OCI-LY7 (cell line): ENCODE data around the gene P2RX1.

Experiments used
- CTCF ChIP-seq: fragments of 200-600 bp; sonication (generic); conservative IDR thresholded peaks from 2 replicates; pipeline ENCODE4 v1.5.1; 2014; ENCODE audit warnings: mild to moderate bottlenecking, antibody characterized with exemption, low read length, moderate library complexity, mixed read lengths
- EZH2phosphoT487 ChIP-seq: fragments of 200-600 bp; sonication (generic); IDR thresholded peaks from 2 replicates; pipeline ENCODE4 v1.6.1; 2018; ENCODE audit warnings: low read depth, borderline replicate concordance, mild to moderate bottlenecking, mixed run types, antibody characterized with exemption, low read length, moderate library complexity, mixed read lengths

- no peak for TF ChIP-seq CTCF
- no peak for TF ChIP-seq EZH2phosphoT487
Measured at GRCh38 chr17:3964203-3965117, 48.2 kb upstream of the P2RX1 start, which contains the start of gene ATP2A3.
